Measurements from ENCODE around the gene ADAMTS8. TPM values are rescaled to one million over a fixed set of nuclear protein-coding genes. Genes with fewer than 3 reads are reported as not detected.

Gene ADAMTS8
- total RNA-seq, 6 experiments from 2014 or later = 0.11 TPM; not detected in 5

- ATAC-seq = no peak
- Histone ChIP-seq H3K27ac (no peak overlapping the region), H3K4me3 (no peak overlapping the region), H3K9me3 (no peaks in the 10 kb centered on the region), H3K36me3 (no peaks in the 10 kb centered on the region), H3K27me3 (no peaks in the 10 kb centered on the region), H3K4me1 (peaks cover 0 to 3% (median 0%) of the 10 kb centered on the region in 4 donors)
- no CpG with 5 or more reads among the region's 11 CpGs for WGBS (ENCODE audit: insufficient coverage, low coverage, low lambda C conversion rate, missing lambda C conversion rate)
- DNase-seq = no peak
- intact Hi-C loops (cut with DNase I) = no loop called here
- TF ChIP-seq CTCF (IDR thresholded peaks at IDR 0.05) (no peak), POLR2A (IDR thresholded peaks at IDR 0.05) (no peak)
These were observed 11.5 kb downstream of the ADAMTS8 start for GRCh38 chr11:130416906-130417305.

GRCh38 chr11:130416530-130416882, 11.9 kb downstream of the ADAMTS8 start:
- no peak overlapping the region for H3K4me3 ChIP-seq
- no peaks in the 10 kb centered on the region for H3K36me3 ChIP-seq
- intact Hi-C loops (cut with DNase I) = no loop called here
- no peaks in the 10 kb centered on the region for H3K27me3 ChIP-seq
- no peak overlapping the region for H3K27ac ChIP-seq
- WGBS (ENCODE audit: insufficient coverage, low coverage, low lambda C conversion rate, missing lambda C conversion rate) = 75% methylated on average over 4 of the region's 12 CpGs
- peaks cover 0 to 3% (median 0%) of the 10 kb centered on the region in 4 donors for H3K4me1 ChIP-seq
- TF ChIP-seq CTCF (IDR thresholded peaks at IDR 0.05) (no peak), POLR2A (IDR thresholded peaks at IDR 0.05) (no peak)
- no peaks in the 10 kb centered on the region for H3K9me3 ChIP-seq
- no peak for ATAC-seq
- no peak for DNase-seq

- no peaks in the 10 kb centered on the region for H3K27me3 ChIP-seq
- WGBS (ENCODE audit: insufficient coverage, low coverage, low lambda C conversion rate, missing lambda C conversion rate) = 81% methylated on average over 12 of the region's 37 CpGs
- intact Hi-C loops (cut with DNase I) = no loop called here
- TF ChIP-seq CTCF (IDR thresholded peaks at IDR 0.05) (no peak), POLR2A (IDR thresholded peaks at IDR 0.05) (no peak)
- peaks cover 0 to 3% (median 0%) of the 10 kb centered on the region in 4 donors for H3K4me1 ChIP-seq
- no peaks in the 10 kb centered on the region for H3K9me3 ChIP-seq
- DNase-seq = no peak
- H3K36me3 ChIP-seq = no peaks in the 10 kb centered on the region
- H3K4me3 ChIP-seq = no peak overlapping the region
- H3K27ac ChIP-seq = no peak overlapping the region
- no peak for ATAC-seq
These were observed 12.5 kb downstream of the ADAMTS8 start for GRCh38 chr11:130415731-130416529.

GRCh38 chr11:130414107-130415080, 14.0 kb downstream of the ADAMTS8 start:
- 71% methylated on average over 9 of the region's 24 CpGs for whole genome bisulfite sequencing (ENCODE audit: insufficient coverage, low coverage, low lambda C conversion rate, missing lambda C conversion rate)
- H3K27ac ChIP-seq = no peak overlapping the region
- no peak overlapping the region for H3K4me3 ChIP-seq
- no peaks in the 10 kb centered on the region for H3K27me3 ChIP-seq
- ATAC-seq = no peak
- no peak for DNase-seq
- TF ChIP-seq POLR2A (IDR thresholded peaks at IDR 0.05) (no peak), CTCF (IDR thresholded peaks at IDR 0.05) (no peak)
- intact Hi-C loops (cut with DNase I) = no loop called here
- H3K9me3 ChIP-seq = no peaks in the 10 kb centered on the region
- H3K4me1 ChIP-seq = no peaks in the 10 kb centered on the region
- H3K36me3 ChIP-seq = no peaks in the 10 kb centered on the region

Measured in right lobe of liver (tissue), 6 donors.